A549 (cell line): ENCODE data around the gene RGS19.

ENCODE experiments used
- CEBPB ChIP-seq, 2 experiments: fragments of >200 bp in 1 of 2; sonication (Bioruptor Twin) in 1 of 2; formaldehyde crosslinking in 1 of 2; IDR thresholded peaks; 2 replicates each; pipeline ENCODE4 v1.6.1; 2012 to 2016
- EP300 ChIP-seq, 2 experiments: fragments of >200 bp; sonication (Bioruptor Twin); formaldehyde crosslinking; IDR thresholded peaks; 2 replicates in 1 of 2; 3 replicates in 1 of 2; pipeline ENCODE4 v1.6.1; 2016 to 2017
- HDAC2 ChIP-seq: fragments of 200-600 bp; sonication (generic); IDR thresholded peaks from 2 replicates; pipeline ENCODE4 v1.6.1; 2016
- HOXB13 ChIP-seq: fragments of 250-450 bp; sonication (Bioruptor Pico); IDR thresholded peaks from 2 replicates; pipeline ENCODE4 v1.5.0; 2020; ENCODE audit warnings: low read depth, mild to moderate bottlenecking, moderate library complexity
- KDM1A ChIP-seq: fragments of 200-600 bp; sonication (generic); IDR thresholded peaks from 2 replicates; pipeline ENCODE4 v1.6.1; 2016; ENCODE audit warnings: low read depth, mild to moderate bottlenecking
- NR3C1 ChIP-seq: fragments of >200 bp; sonication (Bioruptor Twin); formaldehyde crosslinking; IDR thresholded peaks from 3 replicates; pipeline ENCODE4 v1.6.1; 2017
- PHF8 ChIP-seq: fragments of 200-600 bp; sonication (generic); IDR thresholded peaks from 2 replicates; pipeline ENCODE4 v1.6.1; 2016; ENCODE audit warnings: low read depth, mild to moderate bottlenecking, antibody characterized with exemption, moderate library complexity, borderline replicate concordance
- POLR2A ChIP-seq: IDR thresholded peaks from 2 replicates; pipeline ENCODE4 v1.6.1; 2012; ENCODE audit warnings: mild to moderate bottlenecking, low read length
- RAD21 ChIP-seq, 2 experiments: fragments of >200 bp in 1 of 2; sonication (Bioruptor Twin) in 1 of 2; formaldehyde crosslinking in 1 of 2; IDR thresholded peaks in 1 of 2; conservative IDR thresholded peaks in 1 of 2; 2 replicates in 1 of 2; 3 replicates in 1 of 2; pipeline ENCODE4 v1.6.1; 2012 to 2018; ENCODE audit warnings: inconsistent platforms in 1 of 2
- RARB ChIP-seq: fragments of 250-450 bp; sonication (Bioruptor Pico); IDR thresholded peaks from 2 replicates; pipeline ENCODE4 v1.8.0; 2021; ENCODE audit warnings: mild to moderate bottlenecking, moderate library complexity
- SREBF2 ChIP-seq: fragments of 450-650 bp; IDR thresholded peaks from 2 replicates; pipeline ENCODE4 v1.6.1; 2014; ENCODE audit warnings: mild to moderate bottlenecking, moderate library complexity
- TP53 ChIP-seq: fragments of 250-450 bp; sonication (Bioruptor Pico); IDR thresholded peaks from 2 replicates; pipeline ENCODE4 v1.5.0; 2021; ENCODE audit warnings: mild to moderate bottlenecking, moderate library complexity
- TF ChIP-seq, protein P1 (sequence below): fragments of >200 bp; sonication (Bioruptor Twin); formaldehyde crosslinking; IDR thresholded peaks from 3 replicates; pipeline ENCODE4 v1.5.1; 2016

DNA sequence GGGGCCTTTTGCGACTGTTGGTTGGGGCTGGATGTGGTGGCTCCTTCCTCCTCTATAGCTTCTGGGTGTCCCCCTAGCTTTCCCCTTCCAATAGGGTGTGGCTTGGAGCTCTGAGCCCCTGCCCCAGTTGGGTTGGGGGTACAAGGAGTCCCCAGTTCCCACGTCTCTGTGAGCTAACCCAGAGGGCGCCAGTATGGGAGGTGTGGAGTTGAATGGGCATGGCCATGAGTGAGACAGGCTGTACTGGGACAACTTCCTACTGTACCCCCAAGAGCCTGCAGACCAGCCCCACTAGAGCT, 42.2 kb downstream of the RGS19 start:
- no peak for TF ChIP-seq CEBPB (IDR thresholded peaks at IDR 0.05)
- TF ChIP-seq, protein P1, sequence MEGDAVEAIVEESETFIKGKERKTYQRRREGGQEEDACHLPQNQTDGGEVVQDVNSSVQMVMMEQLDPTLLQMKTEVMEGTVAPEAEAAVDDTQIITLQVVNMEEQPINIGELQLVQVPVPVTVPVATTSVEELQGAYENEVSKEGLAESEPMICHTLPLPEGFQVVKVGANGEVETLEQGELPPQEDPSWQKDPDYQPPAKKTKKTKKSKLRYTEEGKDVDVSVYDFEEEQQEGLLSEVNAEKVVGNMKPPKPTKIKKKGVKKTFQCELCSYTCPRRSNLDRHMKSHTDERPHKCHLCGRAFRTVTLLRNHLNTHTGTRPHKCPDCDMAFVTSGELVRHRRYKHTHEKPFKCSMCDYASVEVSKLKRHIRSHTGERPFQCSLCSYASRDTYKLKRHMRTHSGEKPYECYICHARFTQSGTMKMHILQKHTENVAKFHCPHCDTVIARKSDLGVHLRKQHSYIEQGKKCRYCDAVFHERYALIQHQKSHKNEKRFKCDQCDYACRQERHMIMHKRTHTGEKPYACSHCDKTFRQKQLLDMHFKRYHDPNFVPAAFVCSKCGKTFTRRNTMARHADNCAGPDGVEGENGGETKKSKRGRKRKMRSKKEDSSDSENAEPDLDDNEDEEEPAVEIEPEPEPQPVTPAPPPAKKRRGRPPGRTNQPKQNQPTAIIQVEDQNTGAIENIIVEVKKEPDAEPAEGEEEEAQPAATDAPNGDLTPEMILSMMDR: no peak
- no peak for TF ChIP-seq NR3C1
- no peak for TF ChIP-seq RAD21 (conservative IDR thresholded peaks at IDR 0.05 in 1 of 2, IDR thresholded peaks at IDR 0.05 in 1 of 2)
- no peak for TF ChIP-seq EP300 (IDR thresholded peaks at IDR 0.05)
- no peak for TF ChIP-seq TP53 (CRISPR knock-in tag)
- no peak for TF ChIP-seq PHF8
- TF ChIP-seq POLR2A: no peak
- TF ChIP-seq HDAC2: no peak
- TF ChIP-seq RARB (CRISPR knock-in tag): no peak
- no peak for TF ChIP-seq SREBF2
- TF ChIP-seq KDM1A: no peak
- TF ChIP-seq HOXB13: no peak
